Esophagus muscularis mucosa (tissue), 4 donors: ENCODE measurements around the gene EPHB2. TPM values are rescaled to one million over a fixed set of nuclear protein-coding genes. Genes with fewer than 3 reads are reported as not detected.

ENCODE experiments used
- DNase-seq: peaks from one replicate; pipeline ENCODE4 v3.0.0-alpha.2; 2017; ENCODE audit errors: extremely low spot score
- H3K27ac ChIP-seq, 4 donors: fragments of 200-600 bp; sonication (generic); replicated peaks in 1 of 4; 1 replicate in 3 of 4; 2 replicates in 1 of 4; pipeline ENCODE4 v1.5.1; 2016 to 2019; ENCODE audit warnings: mild to moderate bottlenecking in 1 of 4
- H3K27me3 ChIP-seq, 4 donors: fragments of 200-600 bp; sonication (generic); one replicate each; pipeline versions ENCODE4 v1.5.1 to v1.6.0; 2016 to 2019
- H3K36me3 ChIP-seq, 4 donors: fragments of 200-600 bp; sonication (generic); one replicate each; pipeline ENCODE4 v1.5.1; 2016 to 2019
- H3K4me1 ChIP-seq, 4 donors: fragments of 200-600 bp; sonication (generic); one replicate each; pipeline ENCODE4 v1.5.1; 2016 to 2019
- H3K4me3 ChIP-seq, 4 donors: fragments of 200-600 bp; sonication (generic); 1 replicate in 2 of 4; 2 replicates in 2 of 4; pipeline ENCODE4 v1.5.1; 2016 to 2019; ENCODE audit warnings: mild to moderate bottlenecking in 4 of 4, moderate library complexity in 1 of 4
- H3K9me3 ChIP-seq, 4 donors: fragments of 200-600 bp; sonication (generic); 1 replicate in 3 of 4; 2 replicates in 1 of 4; pipeline ENCODE4 v1.5.1; 2016 to 2019
- EP300 ChIP-seq: sonication (generic); formaldehyde crosslinking; IDR thresholded peaks from one replicate; pipeline ENCODE4 v1.6.1; 2017; ENCODE audit warnings: antibody characterized with exemption
- POLR2A ChIP-seq: fragments of 450-650 bp; IDR thresholded peaks from one replicate; pipeline ENCODE4 v1.6.1; 2017; ENCODE audit warnings: antibody characterized with exemption, moderate library complexity, mild to moderate bottlenecking, low read depth
- POLR2AphosphoS5 ChIP-seq, 2 donors: sonication (generic); formaldehyde crosslinking; IDR thresholded peaks; one replicate each; pipeline ENCODE4 v1.6.1; 2017; ENCODE audit warnings: antibody characterized with exemption in 2 of 2
- WGBS: methylation state at CpG from one replicate; pipeline ENCODE4 v1.1.5; 2018; 5-methylcytosine and 5-hydroxymethylcytosine counted together
- intact Hi-C: fragments of 100-400 bp; cut with DNase I; formaldehyde crosslinking; loops from one replicate; pipeline ENCODE4 v1.15.1; 2023
- total RNA-seq, 4 donors: library from RNA; depleted of rRNA; stranded (reverse); fragments of >200 nt; gene quantifications; one replicate each; pipeline versions ENCODE4 v1.1.0 to v1.2.1, GENCODE V29; 2016
- TF ChIP-seq, protein P1 (sequence below), 3 experiments: fragments of 200-600 bp in 2 of 3; fragments of 450-650 bp in 1 of 3; sonication (generic) in 2 of 3; IDR thresholded peaks; one replicate each; pipeline ENCODE4 v1.5.1; 2017 to 2019; ENCODE audit warnings: antibody characterized with exemption in 3 of 3, mild to moderate bottlenecking in 2 of 3, moderate library complexity in 1 of 3

EPHB2 gene
- total RNA-seq, 4 donors from 2014 or later = 1.5 to 3.3 (median 1.9) TPM

DNA sequence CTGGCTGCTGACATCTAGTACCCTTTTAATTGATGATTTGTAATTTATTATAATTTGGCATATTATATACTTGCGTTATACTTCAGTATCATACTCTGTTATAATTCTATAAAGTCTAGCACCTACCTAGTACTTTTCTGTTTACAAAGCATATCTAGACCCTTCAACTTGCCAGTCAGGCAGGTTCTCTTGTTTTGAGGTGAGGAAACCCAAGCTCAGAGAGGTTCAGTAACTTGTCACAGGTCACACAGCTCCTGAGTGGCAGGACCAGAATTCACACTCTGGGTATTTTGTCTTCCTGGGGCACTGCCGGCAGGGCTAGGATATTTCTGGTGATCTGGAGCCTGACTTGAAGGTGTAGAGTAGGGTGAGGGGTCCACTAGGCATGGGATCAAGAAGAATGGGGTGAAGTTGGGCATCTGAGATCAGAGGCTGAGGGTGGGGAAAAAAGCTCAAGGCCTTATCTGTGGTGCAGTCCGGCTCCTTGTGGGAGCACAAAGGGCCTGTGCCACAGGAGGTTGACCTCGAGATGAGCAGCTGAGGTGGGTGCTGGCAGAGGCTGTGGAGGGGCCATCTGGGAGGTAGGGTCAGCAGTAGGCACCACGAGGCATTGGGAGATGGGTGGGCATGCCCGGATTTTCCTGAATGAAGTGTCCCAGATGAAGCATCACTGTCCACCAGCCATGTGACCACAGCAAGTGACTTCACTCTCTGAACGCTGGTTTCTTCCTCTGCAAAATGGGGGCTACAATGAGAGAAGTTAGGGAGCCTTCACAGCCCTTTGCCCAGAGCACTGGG lies 102.6 kb downstream of the EPHB2 start:
- 95% methylated on average over 5 of the region's 7 CpGs for WGBS
- Histone ChIP-seq H3K4me3 (no peak overlapping the region), H3K4me1 (peaks cover 0 to 38% (median 21%) of the 10 kb centered on the region in 4 donors), H3K36me3 (no peaks in the 10 kb centered on the region), H3K27ac (no peak overlapping the region), H3K27me3 (peaks cover 0 to 15% (median 0%) of the 10 kb centered on the region in 4 donors), H3K9me3 (no peaks in the 10 kb centered on the region)
- TF ChIP-seq POLR2A (no peak), EP300 (no peak), POLR2AphosphoS5 (IDR thresholded peaks at IDR 0.05) (no peak)
- TF ChIP-seq, protein P1, sequence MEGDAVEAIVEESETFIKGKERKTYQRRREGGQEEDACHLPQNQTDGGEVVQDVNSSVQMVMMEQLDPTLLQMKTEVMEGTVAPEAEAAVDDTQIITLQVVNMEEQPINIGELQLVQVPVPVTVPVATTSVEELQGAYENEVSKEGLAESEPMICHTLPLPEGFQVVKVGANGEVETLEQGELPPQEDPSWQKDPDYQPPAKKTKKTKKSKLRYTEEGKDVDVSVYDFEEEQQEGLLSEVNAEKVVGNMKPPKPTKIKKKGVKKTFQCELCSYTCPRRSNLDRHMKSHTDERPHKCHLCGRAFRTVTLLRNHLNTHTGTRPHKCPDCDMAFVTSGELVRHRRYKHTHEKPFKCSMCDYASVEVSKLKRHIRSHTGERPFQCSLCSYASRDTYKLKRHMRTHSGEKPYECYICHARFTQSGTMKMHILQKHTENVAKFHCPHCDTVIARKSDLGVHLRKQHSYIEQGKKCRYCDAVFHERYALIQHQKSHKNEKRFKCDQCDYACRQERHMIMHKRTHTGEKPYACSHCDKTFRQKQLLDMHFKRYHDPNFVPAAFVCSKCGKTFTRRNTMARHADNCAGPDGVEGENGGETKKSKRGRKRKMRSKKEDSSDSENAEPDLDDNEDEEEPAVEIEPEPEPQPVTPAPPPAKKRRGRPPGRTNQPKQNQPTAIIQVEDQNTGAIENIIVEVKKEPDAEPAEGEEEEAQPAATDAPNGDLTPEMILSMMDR (IDR thresholded peaks at IDR 0.05) = no peak
- intact Hi-C loops = no loop called here
- DNase-seq = no peak

DNA sequence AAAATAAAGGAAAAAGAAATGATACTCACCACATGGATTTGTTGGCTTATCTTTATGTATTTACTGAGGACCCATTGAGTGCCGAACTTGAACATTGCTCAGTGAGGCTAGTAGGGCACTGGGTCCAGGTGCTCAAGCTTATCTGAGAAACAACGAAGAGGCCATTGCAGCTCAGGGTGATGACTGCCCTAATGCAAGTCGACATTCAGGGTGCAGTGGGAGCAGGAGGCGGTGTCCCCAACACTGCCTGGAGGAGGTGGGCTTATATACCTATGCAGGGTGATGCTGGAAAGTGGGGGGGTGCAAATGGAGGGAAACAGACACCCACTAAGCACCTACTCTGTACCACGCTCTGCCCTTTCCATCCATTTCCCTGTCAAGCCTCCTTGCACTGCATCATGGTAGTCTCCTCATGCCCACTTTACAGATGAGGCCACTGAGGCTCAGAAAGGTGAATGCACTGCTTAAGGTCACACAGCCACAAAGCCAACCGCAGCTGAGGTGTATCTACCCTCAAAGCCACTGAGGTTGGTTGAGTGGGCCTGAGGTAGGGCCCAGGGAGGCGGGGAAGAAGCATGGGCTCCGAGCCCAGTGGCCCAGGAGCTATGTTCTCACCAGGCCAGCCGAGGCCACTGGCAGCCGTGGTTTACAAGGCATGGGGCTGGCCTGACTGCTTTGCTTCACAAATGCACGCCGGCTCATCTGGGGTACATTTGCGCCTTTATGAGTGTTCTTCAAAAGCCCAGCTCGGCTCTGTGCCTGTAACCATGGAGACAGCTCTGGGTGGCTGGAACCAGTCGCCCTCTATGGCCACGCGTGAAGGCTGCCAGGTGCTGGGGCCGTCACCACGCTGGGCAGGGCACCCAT lies 103.8 kb downstream of the EPHB2 start:
- Histone ChIP-seq H3K27ac (no peak overlapping the region), H3K4me3 (no peak overlapping the region), H3K27me3 (peaks cover 0 to 15% (median 0%) of the 10 kb centered on the region in 4 donors), H3K9me3 (no peaks in the 10 kb centered on the region), H3K36me3 (no peaks in the 10 kb centered on the region), H3K4me1 (peaks cover 0 to 26% (median 10%) of the 10 kb centered on the region in 4 donors)
- no peak for DNase-seq
- intact Hi-C loops = no loop called here
- 88% methylated on average over 10 of the region's 19 CpGs for WGBS
- TF ChIP-seq POLR2A = no peak
- no peak for TF ChIP-seq EP300
- no peak for TF ChIP-seq POLR2AphosphoS5 (IDR thresholded peaks at IDR 0.05)
- TF ChIP-seq, protein P1 (IDR thresholded peaks at IDR 0.05) = no peak

DNA sequence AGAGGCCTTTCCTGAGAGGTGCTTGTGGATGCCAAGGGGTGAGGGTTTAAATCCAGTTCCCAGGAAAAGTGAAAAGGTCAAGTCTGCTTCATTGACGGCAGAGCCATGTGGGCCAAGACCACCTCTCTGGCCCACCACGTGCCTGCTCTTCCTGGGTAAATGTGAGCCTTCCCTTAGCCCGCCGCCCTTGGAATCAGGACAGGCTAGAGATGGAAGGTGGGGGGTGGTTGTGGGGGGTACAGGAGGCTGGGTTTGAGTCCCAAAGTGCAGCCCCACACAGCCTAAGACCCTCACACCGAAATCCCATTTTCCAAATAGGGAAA lies 104.4 kb downstream of the EPHB2 start:
- no peak overlapping the region for H3K27ac ChIP-seq
- intact Hi-C loops = no loop called here
- no peaks in the 10 kb centered on the region for H3K9me3 ChIP-seq
- TF ChIP-seq POLR2A (no peak), EP300 (no peak), POLR2AphosphoS5 (IDR thresholded peaks at IDR 0.05) (no peak)
- TF ChIP-seq, protein P1 (IDR thresholded peaks at IDR 0.05) = no peak
- no peak overlapping the region for H3K4me3 ChIP-seq
- no peaks in the 10 kb centered on the region for H3K36me3 ChIP-seq
- no peak for DNase-seq
- peaks cover 0 to 23% (median 9%) of the 10 kb centered on the region in 4 donors for H3K4me1 ChIP-seq
- peaks cover 0 to 15% (median 0%) of the 10 kb centered on the region in 4 donors for H3K27me3 ChIP-seq
- WGBS = 97% methylated on average over 5 of the region's 5 CpGs

DNA sequence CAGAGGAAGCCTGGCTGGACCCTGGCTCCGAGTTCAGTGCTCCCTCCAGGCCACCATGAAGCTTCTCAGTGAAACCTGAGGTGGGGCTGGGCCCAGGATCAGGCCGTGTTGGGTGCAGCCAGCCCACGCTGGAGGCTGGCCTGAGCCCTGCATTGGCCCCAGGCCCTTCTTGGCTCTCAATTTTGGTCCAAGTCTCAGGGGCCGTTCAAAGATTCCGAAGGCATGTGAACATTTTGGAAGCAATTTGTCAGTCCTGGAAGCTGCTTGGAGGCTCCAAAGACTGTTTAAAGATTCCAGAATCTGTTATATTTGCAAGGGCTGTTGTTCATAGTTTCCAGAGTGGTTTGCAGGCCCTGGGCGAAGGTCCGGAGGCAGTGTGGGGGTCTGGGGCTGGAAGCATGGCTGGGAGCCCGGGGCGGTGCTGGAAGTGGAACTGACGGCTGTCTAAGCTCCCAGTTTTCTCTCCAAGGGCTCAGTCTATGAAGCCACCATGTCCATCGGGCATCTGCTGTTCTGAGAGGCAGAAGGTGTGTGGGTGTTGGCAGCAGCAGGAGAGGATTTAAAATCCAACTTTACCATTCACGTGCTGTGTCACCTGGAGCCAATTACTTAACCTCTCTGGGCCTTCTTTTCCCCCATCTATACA lies 104.9 kb downstream of the EPHB2 start:
- Histone ChIP-seq H3K9me3 (no peaks in the 10 kb centered on the region), H3K4me1 (peaks cover 0 to 23% (median 9%) of the 10 kb centered on the region in 4 donors), H3K27me3 (peaks cover 0 to 15% (median 0%) of the 10 kb centered on the region in 4 donors), H3K27ac (peak overlapping the region in 1 of 4 donors; percentile 18), H3K4me3 (no peak overlapping the region), H3K36me3 (no peaks in the 10 kb centered on the region)
- intact Hi-C loops = no loop called here
- 57% methylated on average over 6 of the region's 12 CpGs for WGBS
- DNase-seq = no peak
- no peak for TF ChIP-seq EP300
- TF ChIP-seq POLR2AphosphoS5 (IDR thresholded peaks at IDR 0.05) = no peak
- TF ChIP-seq POLR2A = no peak
- TF ChIP-seq, protein P1 (IDR thresholded peaks at IDR 0.05) = no peak
